ENCODE measurements around the gene TMEM163.

- TF ChIP-seq POLR2AphosphoS5 (IDR thresholded peaks at IDR 0.05) (no peak), POLR2A (IDR thresholded peaks at IDR 0.05) (no peak)
- TF ChIP-seq, protein P1, sequence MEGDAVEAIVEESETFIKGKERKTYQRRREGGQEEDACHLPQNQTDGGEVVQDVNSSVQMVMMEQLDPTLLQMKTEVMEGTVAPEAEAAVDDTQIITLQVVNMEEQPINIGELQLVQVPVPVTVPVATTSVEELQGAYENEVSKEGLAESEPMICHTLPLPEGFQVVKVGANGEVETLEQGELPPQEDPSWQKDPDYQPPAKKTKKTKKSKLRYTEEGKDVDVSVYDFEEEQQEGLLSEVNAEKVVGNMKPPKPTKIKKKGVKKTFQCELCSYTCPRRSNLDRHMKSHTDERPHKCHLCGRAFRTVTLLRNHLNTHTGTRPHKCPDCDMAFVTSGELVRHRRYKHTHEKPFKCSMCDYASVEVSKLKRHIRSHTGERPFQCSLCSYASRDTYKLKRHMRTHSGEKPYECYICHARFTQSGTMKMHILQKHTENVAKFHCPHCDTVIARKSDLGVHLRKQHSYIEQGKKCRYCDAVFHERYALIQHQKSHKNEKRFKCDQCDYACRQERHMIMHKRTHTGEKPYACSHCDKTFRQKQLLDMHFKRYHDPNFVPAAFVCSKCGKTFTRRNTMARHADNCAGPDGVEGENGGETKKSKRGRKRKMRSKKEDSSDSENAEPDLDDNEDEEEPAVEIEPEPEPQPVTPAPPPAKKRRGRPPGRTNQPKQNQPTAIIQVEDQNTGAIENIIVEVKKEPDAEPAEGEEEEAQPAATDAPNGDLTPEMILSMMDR (IDR thresholded peaks at IDR 0.05), result no peak
Measured at GRCh38 chr2:134453973-134454372, 264.8 kb downstream of the TMEM163 start.
